IMR-90 (cell line): Measurements from ENCODE around the gene PAX8. TPM values are rescaled to one million over a fixed set of nuclear protein-coding genes. Genes with fewer than 3 reads are reported as not detected.

Source experiments
- ATAC-seq: fragments of 200-7000 bp; cut with Tn5 transposase; 2 replicates; pipeline ENCODE4 v1.9.1; 2020; ENCODE audit warnings: low read depth, mild to moderate bottlenecking, moderate library complexity
- BruUV-seq: library from RNA; stranded (reverse); fragments of 400-500 nt; replicated peaks from 2 replicates; lab custom pipeline; 2021; lab: Mats Ljungman, UMichigan
- CTCF ChIA-PET: fragments of 300-600 bp; formaldehyde crosslinking; extraction: SDS; loops from one replicate; lab custom pipeline; 2021; ENCODE audit warnings: antibody characterized with exemption; lab: Yijun Ruan, JAX
- POLR2A ChIA-PET: fragments of 300-600 bp; sonication (Branson Sonifier 250); formaldehyde crosslinking; loops from one replicate; lab custom pipeline; 2022; ENCODE audit warnings: antibody characterized with exemption; ENCODE audit not compliant: unreplicated experiment; lab: Charles Lee
- DNase-seq: peaks from one replicate; pipeline ENCODE4 v3.0.0; 2013
- H2AFZ ChIP-seq: replicated peaks from 2 replicates; pipeline ENCODE3; 2013; ENCODE audit warnings: low read length, mild to moderate bottlenecking; ENCODE audit not compliant: poor library complexity
- H2AK5ac ChIP-seq: 2 replicates; pipeline ENCODE4 v1.6.1; 2013; ENCODE audit warnings: low read depth, low read length, inconsistent platforms
- H2AK9ac ChIP-seq: replicated peaks from 2 replicates; pipeline ENCODE3; 2013; ENCODE audit warnings: mild to moderate bottlenecking, low read depth, low read length, moderate library complexity; ENCODE audit not compliant: poor library complexity
- H2BK120ac ChIP-seq: 2 replicates; pipeline ENCODE4 v1.6.1; 2013; ENCODE audit warnings: low read depth, low read length, inconsistent platforms
- H2BK15ac ChIP-seq: 3 replicates; pipeline ENCODE4 v1.6.1; 2013; ENCODE audit warnings: low read depth, low read length, inconsistent platforms
- H2BK20ac ChIP-seq: 2 replicates; pipeline ENCODE4 v1.6.1; 2013; ENCODE audit warnings: low read depth, mild to moderate bottlenecking, inconsistent platforms, low read length, moderate library complexity
- H2BK5ac ChIP-seq: 2 replicates; pipeline ENCODE4 v1.6.1; 2013; ENCODE audit warnings: mild to moderate bottlenecking, low read depth, low read length, inconsistent platforms; ENCODE audit not compliant: poor library complexity, severe bottlenecking
- H3K14ac ChIP-seq: replicated peaks from 2 replicates; pipeline ENCODE4 v1.6.1; 2013; ENCODE audit warnings: low read depth, low read length, inconsistent platforms
- H3K18ac ChIP-seq: 2 replicates; pipeline ENCODE4 v1.6.1; 2013; ENCODE audit warnings: low read depth, low read length, control low read depth
- H3K23ac ChIP-seq: 2 replicates; pipeline ENCODE4 v1.6.1; 2013; ENCODE audit warnings: low read depth, low read length, inconsistent platforms
- H3K27ac ChIP-seq: 2 replicates; pipeline ENCODE4 v1.5.1; 2013; ENCODE audit warnings: mild to moderate bottlenecking, control low read depth, low read length; ENCODE audit not compliant: insufficient read depth
- H3K27me3 ChIP-seq: 2 replicates; pipeline ENCODE4 v1.6.1; 2013; ENCODE audit warnings: low read length; ENCODE audit not compliant: control insufficient read depth, insufficient read depth
- H3K36me3 ChIP-seq: 2 replicates; pipeline ENCODE4 v1.6.1; 2013; ENCODE audit warnings: low read length, mixed read lengths; ENCODE audit not compliant: control insufficient read depth, insufficient read depth
- H3K4ac ChIP-seq: 2 replicates; pipeline ENCODE4 v1.6.1; 2013; ENCODE audit warnings: low read depth, low read length, inconsistent platforms
- H3K4me1 ChIP-seq: 2 replicates; pipeline ENCODE4 v1.6.1; 2013; ENCODE audit warnings: low read length, mixed read lengths; ENCODE audit not compliant: control insufficient read depth, insufficient read depth
- H3K4me2 ChIP-seq: 2 replicates; pipeline ENCODE4 v1.6.1; 2013; ENCODE audit warnings: low read depth, mild to moderate bottlenecking, control low read depth, low read length, moderate library complexity
- H3K4me3 ChIP-seq: 2 replicates; pipeline ENCODE4 v1.5.1; 2013; ENCODE audit warnings: low read depth, mild to moderate bottlenecking, control low read depth, low read length, moderate library complexity; ENCODE audit not compliant: insufficient read depth
- H3K56ac ChIP-seq: 2 replicates; pipeline ENCODE4 v1.6.1; 2013; ENCODE audit warnings: low read length, inconsistent platforms; ENCODE audit not compliant: insufficient read depth; ENCODE audit errors: extremely low read depth
- H3K79me1 ChIP-seq, 2 experiments: 2 replicates each; pipeline ENCODE4 v1.6.1; 2013; ENCODE audit warnings: low read length in 2 of 2, inconsistent platforms in 1 of 2, low read depth in 1 of 2
- H3K9ac ChIP-seq: 2 replicates; pipeline ENCODE4 v1.6.1; 2013; ENCODE audit warnings: low read depth, low read length, control low read depth
- H3K9me1 ChIP-seq: 2 replicates; pipeline ENCODE4 v1.6.1; 2013; ENCODE audit warnings: low read length, inconsistent platforms; ENCODE audit not compliant: insufficient read depth
- H3K9me3 ChIP-seq: 2 replicates; pipeline ENCODE4 v1.6.1; 2013; ENCODE audit warnings: low read length; ENCODE audit not compliant: control insufficient read depth, insufficient read depth
- H4K20me1 ChIP-seq: 2 replicates; pipeline ENCODE4 v1.6.1; 2013; ENCODE audit warnings: low read length, inconsistent platforms; ENCODE audit not compliant: insufficient read depth
- H4K5ac ChIP-seq: 2 replicates; pipeline ENCODE4 v1.6.1; 2013; ENCODE audit warnings: mild to moderate bottlenecking, low read depth, low read length, control low read depth
- H4K8ac ChIP-seq, 2 experiments: 2 replicates each; pipeline ENCODE4 v1.6.1; 2013; ENCODE audit warnings: low read depth in 2 of 2, low read length in 2 of 2, control low read depth in 1 of 2, inconsistent platforms in 1 of 2
- H4K91ac ChIP-seq: 2 replicates; pipeline ENCODE4 v1.6.1; 2013; ENCODE audit warnings: low read depth, low read length, inconsistent platforms; ENCODE audit not compliant: insufficient read depth
- BHLHE40 ChIP-seq: fragments of 150-350 bp; IDR thresholded peaks from 2 replicates; pipeline ENCODE4 v1.6.1; 2016; ENCODE audit warnings: mild to moderate bottlenecking, low read depth, low read length
- CHD1 ChIP-seq: IDR thresholded peaks from 2 replicates; pipeline ENCODE4 v1.6.1; 2012; ENCODE audit warnings: low read depth, low read length, improper control_type of control experiment
- CTCF ChIP-seq: conservative IDR thresholded peaks from 2 replicates; pipeline ENCODE4 v1.5.1; 2012; ENCODE audit warnings: mild to moderate bottlenecking, low read depth, low read length, improper control_type of control experiment
- FOS ChIP-seq: fragments of 150-350 bp; IDR thresholded peaks from 2 replicates; pipeline ENCODE4 v1.6.1; 2016; ENCODE audit warnings: low read depth, low read length
- MAFK ChIP-seq: IDR thresholded peaks from 2 replicates; pipeline ENCODE4 v1.6.1; 2012; ENCODE audit warnings: low read depth, low read length, improper control_type of control experiment
- MAZ ChIP-seq: IDR thresholded peaks from 2 replicates; pipeline ENCODE4 v1.6.1; 2012; ENCODE audit warnings: low read depth, mild to moderate bottlenecking, low read length, improper control_type of control experiment, moderate library complexity, borderline replicate concordance
- MXI1 ChIP-seq: IDR thresholded peaks from 2 replicates; pipeline ENCODE4 v1.6.1; 2012; ENCODE audit warnings: low read depth, mild to moderate bottlenecking, low read length, moderate library complexity, borderline replicate concordance
- NFE2L2 ChIP-seq: fragments of 150-350 bp; IDR thresholded peaks from 2 replicates; pipeline ENCODE4 v1.6.1; 2016; ENCODE audit warnings: low read depth, mild to moderate bottlenecking, low read length
- POLR2A ChIP-seq: IDR thresholded peaks from 2 replicates; pipeline ENCODE4 v1.6.1; 2012; ENCODE audit warnings: mild to moderate bottlenecking, low read depth, low read length
- RAD21 ChIP-seq: IDR thresholded peaks from 2 replicates; pipeline ENCODE4 v1.6.1; 2012; ENCODE audit warnings: low read length, improper control_type of control experiment
- RCOR1 ChIP-seq: IDR thresholded peaks from 2 replicates; pipeline ENCODE4 v1.6.1; 2012; ENCODE audit warnings: mild to moderate bottlenecking, low read length, improper control_type of control experiment; ENCODE audit not compliant: insufficient replicate concordance
- RFX5 ChIP-seq: IDR thresholded peaks from 2 replicates; pipeline ENCODE4 v1.8.0; 2012; ENCODE audit warnings: low read depth, mild to moderate bottlenecking, low read length, moderate library complexity
- SMC3 ChIP-seq: fragments of 150-350 bp; IDR thresholded peaks from 2 replicates; pipeline ENCODE4 v1.6.1; 2016; ENCODE audit warnings: low read depth, mild to moderate bottlenecking, antibody characterized with exemption, low read length, moderate library complexity
- USF2 ChIP-seq: fragments of 150-350 bp; IDR thresholded peaks from 2 replicates; pipeline ENCODE4 v1.6.1; 2017; ENCODE audit warnings: mild to moderate bottlenecking, antibody characterized with exemption, low read length, low read depth
- WGBS, 2 experiments: methylation state at CpG; one replicate each; pipeline versions ENCODE4 v1.1.5 to v1.1.7; 2013; ENCODE audit warnings: missing lambda C conversion rate in 2 of 2; ENCODE audit not compliant: insufficient read length in 1 of 2; ENCODE audit errors: extremely low coverage in 2 of 2; 5-methylcytosine and 5-hydroxymethylcytosine counted together
- dilution Hi-C: fragments of 300-500 bp; cut with HindIII; formaldehyde crosslinking; loops from one replicate; pipeline ENCODE4 v1.14.3; 2018; ENCODE audit warnings: low sequenced_read_pairs; ENCODE audit not compliant: unreplicated experiment
- in situ Hi-C: fragments of 300-500 bp; cut with MboI; formaldehyde crosslinking; loops from 3 replicates; pipeline ENCODE4 v1.14.3; 2019; ENCODE audit warnings: low sequenced_read_pairs, inconsistent platforms, mixed read lengths
- intact Hi-C: fragments of 100-400 bp; cut with micrococcal nuclease; formaldehyde crosslinking; loops from 2 replicates; pipeline ENCODE4 v1.10.0; 2022
- polyA plus RNA-seq, 3 experiments: library from polyadenylated mRNA; depleted of rRNA; stranded (reverse); fragments of >200 nt; gene quantifications; 2 replicates each; pipeline ENCODE4 v1.2.3, GENCODE V29; 2012; ENCODE audit warnings: low replicate concordance in 1 of 3
- total RNA-seq: library from RNA; depleted of rRNA; stranded (reverse); fragments of >200 nt; gene quantifications from 2 replicates; pipeline ENCODE4 v1.2.3, GENCODE V29; 2012

PAX8 gene
- total and polyA plus RNA-seq, 2 of the 4 experiments (the other 2 are of a cell fraction), result 0.18 to 1.5 TPM

- no peak for TF ChIP-seq NFE2L2
Observed at GRCh38 chr2:113198048-113198789, 80.5 kb downstream of the PAX8 start (continued).

GRCh38 chr2:113197347-113198047 is 81.2 kb downstream of the PAX8 start:
- BruUV-seq, result no TSS peak
- Histone ChIP-seq H2AK9ac (no peak overlapping the region), H4K20me1 (no peaks in the 10 kb centered on the region), H3K27me3 (peaks cover 27% of the 10 kb centered on the region), H3K4me3 (no peak overlapping the region), H3K4me2 (no peak overlapping the region), H3K79me1 (no peaks in the 10 kb centered on the region), H3K56ac (no peak overlapping the region), H2BK15ac (no peak overlapping the region), H3K23ac (no peak overlapping the region), H2BK5ac (no peak overlapping the region), H3K9me3 (no peaks in the 10 kb centered on the region), H3K36me3 (no peaks in the 10 kb centered on the region), H3K18ac (no peak overlapping the region), H4K8ac (no peak overlapping the region), H3K9me1 (no peaks in the 10 kb centered on the region), H4K5ac (no peak overlapping the region), H3K9ac (no peak overlapping the region), H3K27ac (no peak overlapping the region), H3K4me1 (no peaks in the 10 kb centered on the region), H2BK20ac (no peak overlapping the region), H4K91ac (no peak overlapping the region), H3K14ac (no peak overlapping the region), H2AFZ (peak overlapping the region; percentile 29), H3K4ac (no peak overlapping the region), H2BK120ac (no peak overlapping the region), H2AK5ac (no peak overlapping the region)
- in situ Hi-C loops, result no loop called here
- ChIA-PET CTCF (interaction anchor here (1.4 kb wide), 1 partner anchor 59 kb away, joined by 4 read pairs; no protein-coding TSS in a partner anchor), POLR2A (no interaction called here)
- ATAC-seq (no peak), DNase-seq (no peak)
- dilution Hi-C loops, result no loop called here
- intact Hi-C loops, result no loop called here
- 96% methylated on average over 8 of the region's 17 CpGs; no CpG with 5 or more reads in 1 of the 2 experiments for WGBS, 2 experiments
- TF ChIP-seq RFX5 (no peak), POLR2A (no peak), MAZ (no peak), NFE2L2 (no peak), SMC3 (no peak), CHD1 (no peak), CTCF (no peak), MAFK (no peak), BHLHE40 (no peak), MXI1 (no peak), RAD21 (no peak), USF2 (no peak), RCOR1 (no peak), FOS (no peak)
